Parathyroid adenoma (tissue), 2 donors: Measurements from ENCODE around the gene ST6GAL1.
"Not testable (repeated sequence)": the region's sequence is repeated elsewhere in the genome, so short reads cannot be mapped to it uniquely, and the experiment has no call there.

Source experiments
- H2AFZ ChIP-seq: fragments of 300-600 bp; sonication (generic); one replicate; pipeline ENCODE4 v1.7.0; 2017; ENCODE audit warnings: antibody characterized with exemption, mild to moderate bottlenecking
- H3K27ac ChIP-seq: fragments of 300-600 bp; sonication (generic); one replicate; pipeline ENCODE4 v1.7.0; 2017
- H3K27me3 ChIP-seq: fragments of 300-600 bp; sonication (generic); one replicate; pipeline ENCODE4 v1.7.0; 2017; ENCODE audit warnings: low read length; ENCODE audit not compliant: control insufficient read depth, insufficient read depth
- H3K36me3 ChIP-seq: fragments of 300-600 bp; sonication (generic); one replicate; pipeline ENCODE4 v1.7.0; 2017; ENCODE audit warnings: low read length; ENCODE audit not compliant: control insufficient read depth, insufficient read depth
- H3K4me1 ChIP-seq: fragments of 300-600 bp; sonication (generic); one replicate; pipeline ENCODE4 v1.7.0; 2017; ENCODE audit warnings: control low read depth
- H3K4me2 ChIP-seq: fragments of 300-600 bp; sonication (generic); one replicate; pipeline ENCODE4 v1.7.0; 2017; ENCODE audit warnings: low read length
- H3K4me3 ChIP-seq: fragments of 300-600 bp; sonication (generic); one replicate; pipeline ENCODE4 v1.7.0; 2017; ENCODE audit warnings: low read depth, low read length
- H3K79me2 ChIP-seq: fragments of 300-600 bp; sonication (generic); one replicate; pipeline ENCODE4 v1.7.0; 2017; ENCODE audit warnings: control low read depth
- H3K9ac ChIP-seq: fragments of 300-600 bp; sonication (generic); one replicate; pipeline ENCODE4 v1.7.0; 2017; ENCODE audit warnings: mild to moderate bottlenecking
- H3K9me3 ChIP-seq: fragments of 300-600 bp; sonication (generic); one replicate; pipeline ENCODE4 v1.7.0; 2017; ENCODE audit warnings: low read length; ENCODE audit not compliant: control insufficient read depth
- CTCF ChIP-seq: fragments of 300-600 bp; sonication (generic); IDR thresholded peaks from one replicate; pipeline ENCODE4 v1.7.0; 2017; ENCODE audit warnings: antibody characterized with exemption, mild to moderate bottlenecking
- donor health status: primary hyperparathyroidism.

Gene ST6GAL1

GRCh38 chr3:186902713-186903112 lies 27.6 kb upstream of the ST6GAL1 start:
- Histone ChIP-seq H3K36me3 (no peaks in the 10 kb centered on the region), H3K4me3 (no peak overlapping the region), H3K9ac (no peak overlapping the region), H3K4me2 (no peak overlapping the region), H3K4me1 (no peaks in the 10 kb centered on the region), H3K79me2 (no peaks in the 10 kb centered on the region), H3K27ac (no peak overlapping the region), H2AFZ (no peak overlapping the region), H3K27me3 (no peaks in the 10 kb centered on the region), H3K9me3 (no peaks in the 10 kb centered on the region)
- no peak for TF ChIP-seq CTCF

GRCh38 chr3:186903676-186904075 lies 26.6 kb upstream of the ST6GAL1 start:
- H3K9me3 ChIP-seq, H2AFZ ChIP-seq, H3K4me2 ChIP-seq, H3K36me3 ChIP-seq, H3K9ac ChIP-seq, H3K27me3 ChIP-seq, H3K4me1 ChIP-seq, H3K79me2 ChIP-seq, H3K4me3 ChIP-seq, H3K27ac ChIP-seq: not testable (repeated sequence)

- not testable (repeated sequence) for H3K4me2 ChIP-seq
Observed at GRCh38 chr3:186907075-186907474, 23.3 kb upstream of the ST6GAL1 start.

GRCh38 chr3:186909078-186909853 lies 21.1 kb upstream of the ST6GAL1 start:
- Histone ChIP-seq H2AFZ (no peak overlapping the region), H3K27ac (no peak overlapping the region), H3K9me3 (no peaks in the 10 kb centered on the region), H3K79me2 (no peaks in the 10 kb centered on the region), H3K27me3 (no peaks in the 10 kb centered on the region), H3K4me3 (no peak overlapping the region), H3K36me3 (no peaks in the 10 kb centered on the region), H3K9ac (no peak overlapping the region), H3K4me2 (no peak overlapping the region), H3K4me1 (no peaks in the 10 kb centered on the region)
- TF ChIP-seq CTCF, result no peak

More at GRCh38 chr3:186907075-186907474, 23.3 kb upstream of the ST6GAL1 start:
- H3K79me2 ChIP-seq, H3K27me3 ChIP-seq, H3K4me1 ChIP-seq, H3K4me3 ChIP-seq, H3K36me3 ChIP-seq, H3K9ac ChIP-seq, H3K27ac ChIP-seq, H2AFZ ChIP-seq, H3K9me3 ChIP-seq: not testable (repeated sequence)

- Histone ChIP-seq H3K9ac (no peak overlapping the region), H2AFZ (no peak overlapping the region), H3K9me3 (no peaks in the 10 kb centered on the region), H3K36me3 (no peaks in the 10 kb centered on the region), H3K27ac (no peak overlapping the region), H3K27me3 (no peaks in the 10 kb centered on the region), H3K79me2 (no peaks in the 10 kb centered on the region), H3K4me3 (no peak overlapping the region), H3K4me1 (no peaks in the 10 kb centered on the region), H3K4me2 (no peak overlapping the region)
- no peak for TF ChIP-seq CTCF
Observed at GRCh38 chr3:186915806-186916796, 14.2 kb upstream of the ST6GAL1 start.
